SK-N-SH treated with all-trans-retinoic acid at 6 μM for 48 hours (cell line): ENCODE results near the gene ZBTB8B.

Source experiments
- ATAC-seq: fragments of 200-7000 bp; cut with Tn5 transposase; 3 replicates; pipeline ENCODE4 v1.9.1; 2020; ENCODE audit warnings: mild to moderate bottlenecking, moderate library complexity
- ARNTL ChIP-seq: fragments of 450-650 bp; formaldehyde crosslinking; IDR thresholded peaks from 2 replicates; pipeline ENCODE4 v1.5.0; 2020; ENCODE audit warnings: low read depth, mild to moderate bottlenecking, moderate library complexity, borderline replicate concordance
- BACH2 ChIP-seq: fragments of 250-450 bp; sonication (Bioruptor Pico); IDR thresholded peaks from 2 replicates; pipeline ENCODE4 v1.9.0; 2021; ENCODE audit warnings: mild to moderate bottlenecking, borderline replicate concordance
- CSDC2 ChIP-seq: fragments of 250-450 bp; sonication (Bioruptor Pico); IDR thresholded peaks from 2 replicates; pipeline ENCODE4 v1.5.0; 2020; ENCODE audit warnings: mild to moderate bottlenecking, moderate library complexity
- ESRRG ChIP-seq: fragments of 250-450 bp; sonication (Bioruptor Pico); IDR thresholded peaks from 2 replicates; pipeline ENCODE4 v1.6.1; 2021; ENCODE audit warnings: mild to moderate bottlenecking
- GLIS3 ChIP-seq: fragments of 250-450 bp; sonication (Bioruptor Pico); IDR thresholded peaks from 2 replicates; pipeline ENCODE4 v1.5.0; 2020; ENCODE audit warnings: mild to moderate bottlenecking, moderate library complexity
- OSR1 ChIP-seq: fragments of 250-450 bp; sonication (Bioruptor Pico); IDR thresholded peaks from 2 replicates; pipeline ENCODE4 v1.8.0; 2022; ENCODE audit warnings: moderate library complexity, mild to moderate bottlenecking, inconsistent platforms
- POU6F1 ChIP-seq: fragments of 250-450 bp; sonication (Bioruptor Pico); IDR thresholded peaks from 2 replicates; pipeline ENCODE4 v1.8.0; 2021; ENCODE audit warnings: low read depth, mild to moderate bottlenecking, moderate library complexity, borderline replicate concordance
- PPARA ChIP-seq: fragments of 250-450 bp; sonication (Bioruptor Pico); IDR thresholded peaks from 2 replicates; pipeline ENCODE4 v1.5.0; 2020; ENCODE audit warnings: mild to moderate bottlenecking, borderline replicate concordance
- RARB ChIP-seq: fragments of 250-450 bp; sonication (Bioruptor Pico); IDR thresholded peaks from 2 replicates; pipeline ENCODE4 v1.8.0; 2021; ENCODE audit warnings: mild to moderate bottlenecking, moderate library complexity
- SNAI2 ChIP-seq: fragments of 250-450 bp; sonication (Bioruptor Pico); IDR thresholded peaks from 2 replicates; pipeline ENCODE4 v1.5.0; 2020; ENCODE audit warnings: mild to moderate bottlenecking, moderate library complexity
- TCF4 ChIP-seq: fragments of 250-450 bp; sonication (Bioruptor Pico); IDR thresholded peaks from 2 replicates; pipeline ENCODE4 v1.8.0; 2021; ENCODE audit warnings: mild to moderate bottlenecking, moderate library complexity, borderline replicate concordance
- TOX ChIP-seq: fragments of 250-450 bp; sonication (Bioruptor Pico); IDR thresholded peaks from 2 replicates; pipeline ENCODE4 v1.8.0; 2021; ENCODE audit warnings: mild to moderate bottlenecking, moderate library complexity, borderline replicate concordance
- ZC3H10 ChIP-seq: fragments of 250-450 bp; sonication (Bioruptor Pico); IDR thresholded peaks from 2 replicates; pipeline ENCODE4 v1.5.1; 2021; ENCODE audit warnings: mild to moderate bottlenecking, moderate library complexity
- ZFP3 ChIP-seq: fragments of 250-450 bp; sonication (Bioruptor Pico); IDR thresholded peaks from 2 replicates; pipeline ENCODE4 v1.5.0; 2020; ENCODE audit warnings: mild to moderate bottlenecking, moderate library complexity
- ZFP30 ChIP-seq: fragments of 450-650 bp; formaldehyde crosslinking; IDR thresholded peaks from 2 replicates; pipeline ENCODE4 v1.5.0; 2022; ENCODE audit warnings: mild to moderate bottlenecking, moderate library complexity
- ZNF565 ChIP-seq: fragments of 450-650 bp; formaldehyde crosslinking; conservative IDR thresholded peaks from 2 replicates; pipeline ENCODE4 v1.5.0; 2020; ENCODE audit warnings: low read depth, mild to moderate bottlenecking, moderate library complexity
- ZNF70 ChIP-seq: fragments of 450-650 bp; formaldehyde crosslinking; IDR thresholded peaks from 2 replicates; pipeline ENCODE4 v1.5.0; 2020; ENCODE audit warnings: mild to moderate bottlenecking, moderate library complexity
- ZNF8 ChIP-seq: fragments of 450-650 bp; formaldehyde crosslinking; IDR thresholded peaks from 2 replicates; pipeline ENCODE4 v1.5.0; 2020; ENCODE audit warnings: mild to moderate bottlenecking, moderate library complexity
- TF ChIP-seq, protein P1 (sequence below): fragments of 250-450 bp; sonication (Bioruptor Pico); IDR thresholded peaks from 2 replicates; pipeline ENCODE4 v1.5.1; 2020; ENCODE audit warnings: low read depth, mild to moderate bottlenecking, moderate library complexity
- TF ChIP-seq, protein P2 (sequence below): fragments of 250-450 bp; sonication (Bioruptor Pico); IDR thresholded peaks from 2 replicates; pipeline ENCODE4 v1.8.0; 2020; ENCODE audit warnings: mild to moderate bottlenecking, moderate library complexity, borderline replicate concordance
- TF ChIP-seq, protein P3 (sequence below): fragments of 250-450 bp; sonication (Bioruptor Pico); IDR thresholded peaks from 2 replicates; pipeline ENCODE4 v1.5.1; 2021; ENCODE audit warnings: mild to moderate bottlenecking, moderate library complexity
- TF ChIP-seq, protein P4 (sequence below): fragments of 250-450 bp; sonication (Bioruptor Pico); IDR thresholded peaks from 2 replicates; pipeline ENCODE4 v1.5.0; 2020; ENCODE audit warnings: mild to moderate bottlenecking, moderate library complexity

Gene ZBTB8B

DNA sequence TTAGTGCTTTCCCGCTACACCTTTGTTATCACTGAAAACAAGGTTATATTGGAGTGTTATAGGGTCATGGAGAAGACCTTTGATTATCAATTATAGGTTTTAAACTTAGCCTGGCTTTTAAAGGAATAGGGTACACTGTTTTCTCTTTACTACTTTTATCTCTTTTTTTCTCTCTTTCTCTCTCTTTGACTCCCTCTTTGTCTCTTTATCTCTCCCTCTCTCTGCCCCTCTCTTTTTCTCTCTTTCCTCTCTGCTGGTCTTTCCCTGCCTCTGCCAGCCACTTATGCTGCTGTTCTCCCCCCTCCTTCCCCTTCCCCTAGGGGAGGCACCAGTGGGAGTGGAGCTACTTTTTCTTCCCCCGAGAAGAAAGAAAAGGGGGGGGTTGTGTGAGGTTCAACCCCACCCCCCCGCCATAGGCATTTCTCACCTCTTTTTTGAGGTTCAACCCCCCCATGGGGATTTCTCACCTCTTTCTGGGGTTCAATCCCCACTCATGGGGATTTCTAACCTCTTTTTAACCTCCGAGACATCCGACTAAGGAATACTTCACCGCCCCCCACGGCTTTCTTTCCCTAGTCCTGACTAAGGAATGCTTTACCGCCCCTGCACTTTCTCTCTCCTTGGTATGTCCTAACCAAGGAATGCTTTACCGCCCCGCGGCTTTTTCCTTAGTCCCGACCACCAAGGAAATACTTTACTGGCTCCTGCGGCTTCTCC lies 17.2 kb upstream of the ZBTB8B start:
- ATAC-seq = peak; percentile 46; the same call in 2 of the 3 replicates
- no peak for TF ChIP-seq POU6F1 (CRISPR knock-in tag)
- TF ChIP-seq OSR1 (CRISPR knock-in tag) = no peak
- no peak for TF ChIP-seq TCF4 (CRISPR knock-in tag)
- TF ChIP-seq, protein P1, sequence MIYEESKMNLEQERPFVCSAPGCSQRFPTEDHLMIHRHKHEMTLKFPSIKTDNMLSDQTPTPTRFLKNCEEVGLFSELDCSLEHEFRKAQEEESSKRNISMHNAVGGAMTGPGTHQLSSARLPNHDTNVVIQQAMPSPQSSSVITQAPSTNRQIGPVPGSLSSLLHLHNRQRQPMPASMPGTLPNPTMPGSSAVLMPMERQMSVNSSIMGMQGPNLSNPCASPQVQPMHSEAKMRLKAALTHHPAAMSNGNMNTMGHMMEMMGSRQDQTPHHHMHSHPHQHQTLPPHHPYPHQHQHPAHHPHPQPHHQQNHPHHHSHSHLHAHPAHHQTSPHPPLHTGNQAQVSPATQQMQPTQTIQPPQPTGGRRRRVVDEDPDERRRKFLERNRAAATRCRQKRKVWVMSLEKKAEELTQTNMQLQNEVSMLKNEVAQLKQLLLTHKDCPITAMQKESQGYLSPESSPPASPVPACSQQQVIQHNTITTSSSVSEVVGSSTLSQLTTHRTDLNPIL (CRISPR knock-in tag) = no peak
- TF ChIP-seq PPARA (CRISPR knock-in tag) = no peak
- TF ChIP-seq ZNF8 = no peak
- TF ChIP-seq, protein P2, sequence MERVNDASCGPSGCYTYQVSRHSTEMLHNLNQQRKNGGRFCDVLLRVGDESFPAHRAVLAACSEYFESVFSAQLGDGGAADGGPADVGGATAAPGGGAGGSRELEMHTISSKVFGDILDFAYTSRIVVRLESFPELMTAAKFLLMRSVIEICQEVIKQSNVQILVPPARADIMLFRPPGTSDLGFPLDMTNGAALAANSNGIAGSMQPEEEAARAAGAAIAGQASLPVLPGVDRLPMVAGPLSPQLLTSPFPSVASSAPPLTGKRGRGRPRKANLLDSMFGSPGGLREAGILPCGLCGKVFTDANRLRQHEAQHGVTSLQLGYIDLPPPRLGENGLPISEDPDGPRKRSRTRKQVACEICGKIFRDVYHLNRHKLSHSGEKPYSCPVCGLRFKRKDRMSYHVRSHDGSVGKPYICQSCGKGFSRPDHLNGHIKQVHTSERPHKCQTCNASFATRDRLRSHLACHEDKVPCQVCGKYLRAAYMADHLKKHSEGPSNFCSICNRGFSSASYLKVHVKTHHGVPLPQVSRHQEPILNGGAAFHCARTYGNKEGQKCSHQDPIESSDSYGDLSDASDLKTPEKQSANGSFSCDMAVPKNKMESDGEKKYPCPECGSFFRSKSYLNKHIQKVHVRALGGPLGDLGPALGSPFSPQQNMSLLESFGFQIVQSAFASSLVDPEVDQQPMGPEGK (CRISPR knock-in tag) = no peak
- TF ChIP-seq ZNF565 (CRISPR knock-in tag) = no peak
- TF ChIP-seq SNAI2 (CRISPR knock-in tag) = no peak
- no peak for TF ChIP-seq ZFP30 (CRISPR knock-in tag)
- no peak for TF ChIP-seq RARB
- TF ChIP-seq ESRRG = no peak
- no peak for TF ChIP-seq BACH2
- no peak for TF ChIP-seq TOX
- TF ChIP-seq CSDC2 (CRISPR knock-in tag) = no peak
- TF ChIP-seq ZNF70 (CRISPR knock-in tag) = no peak
- TF ChIP-seq ZC3H10 = no peak
- no peak for TF ChIP-seq GLIS3
- TF ChIP-seq, all 23 proteins: peak for 0

DNA sequence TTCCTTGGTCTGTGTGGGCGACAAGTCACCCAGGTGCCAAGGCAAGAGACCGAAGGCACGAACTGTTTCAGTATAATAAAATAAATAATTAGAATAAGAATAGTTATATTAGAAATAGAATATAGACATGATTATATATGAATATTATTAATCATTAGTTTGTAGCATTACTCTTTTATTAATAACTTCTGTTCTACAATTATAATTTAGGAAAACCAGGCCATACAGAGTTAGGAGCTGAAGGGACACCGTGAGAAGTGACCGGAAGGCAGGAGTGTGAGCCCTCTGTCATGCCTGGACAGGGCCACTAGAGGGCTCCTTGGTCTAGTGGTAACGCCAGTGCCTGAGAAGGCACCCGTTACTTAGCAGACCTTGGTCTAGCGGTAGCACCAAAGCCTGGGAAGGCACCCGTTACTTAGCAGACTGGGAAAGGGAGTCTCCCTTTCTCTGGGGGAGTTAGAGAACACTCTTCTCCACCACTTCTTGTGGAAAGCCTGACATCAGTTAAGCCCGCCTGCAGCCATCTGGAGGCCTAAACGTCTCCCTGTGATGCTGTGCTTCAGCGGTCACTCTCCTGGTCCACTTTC lies 16.6 kb upstream of the ZBTB8B start:
- peak; percentile 80 for ATAC-seq

- ATAC-seq = no peak
- TF ChIP-seq POU6F1 (CRISPR knock-in tag) = no peak
- no peak for TF ChIP-seq TCF4 (CRISPR knock-in tag)
- TF ChIP-seq, protein P3, sequence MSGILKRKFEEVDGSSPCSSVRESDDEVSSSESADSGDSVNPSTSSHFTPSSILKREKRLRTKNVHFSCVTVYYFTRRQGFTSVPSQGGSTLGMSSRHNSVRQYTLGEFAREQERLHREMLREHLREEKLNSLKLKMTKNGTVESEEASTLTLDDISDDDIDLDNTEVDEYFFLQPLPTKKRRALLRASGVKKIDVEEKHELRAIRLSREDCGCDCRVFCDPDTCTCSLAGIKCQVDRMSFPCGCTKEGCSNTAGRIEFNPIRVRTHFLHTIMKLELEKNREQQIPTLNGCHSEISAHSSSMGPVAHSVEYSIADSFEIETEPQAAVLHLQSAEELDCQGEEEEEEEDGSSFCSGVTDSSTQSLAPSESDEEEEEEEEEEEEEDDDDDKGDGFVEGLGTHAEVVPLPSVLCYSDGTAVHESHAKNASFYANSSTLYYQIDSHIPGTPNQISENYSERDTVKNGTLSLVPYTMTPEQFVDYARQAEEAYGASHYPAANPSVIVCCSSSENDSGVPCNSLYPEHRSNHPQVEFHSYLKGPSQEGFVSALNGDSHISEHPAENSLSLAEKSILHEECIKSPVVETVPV (CRISPR knock-in tag) = no peak
- no peak for TF ChIP-seq ZNF565 (CRISPR knock-in tag)
- TF ChIP-seq, protein P4, sequence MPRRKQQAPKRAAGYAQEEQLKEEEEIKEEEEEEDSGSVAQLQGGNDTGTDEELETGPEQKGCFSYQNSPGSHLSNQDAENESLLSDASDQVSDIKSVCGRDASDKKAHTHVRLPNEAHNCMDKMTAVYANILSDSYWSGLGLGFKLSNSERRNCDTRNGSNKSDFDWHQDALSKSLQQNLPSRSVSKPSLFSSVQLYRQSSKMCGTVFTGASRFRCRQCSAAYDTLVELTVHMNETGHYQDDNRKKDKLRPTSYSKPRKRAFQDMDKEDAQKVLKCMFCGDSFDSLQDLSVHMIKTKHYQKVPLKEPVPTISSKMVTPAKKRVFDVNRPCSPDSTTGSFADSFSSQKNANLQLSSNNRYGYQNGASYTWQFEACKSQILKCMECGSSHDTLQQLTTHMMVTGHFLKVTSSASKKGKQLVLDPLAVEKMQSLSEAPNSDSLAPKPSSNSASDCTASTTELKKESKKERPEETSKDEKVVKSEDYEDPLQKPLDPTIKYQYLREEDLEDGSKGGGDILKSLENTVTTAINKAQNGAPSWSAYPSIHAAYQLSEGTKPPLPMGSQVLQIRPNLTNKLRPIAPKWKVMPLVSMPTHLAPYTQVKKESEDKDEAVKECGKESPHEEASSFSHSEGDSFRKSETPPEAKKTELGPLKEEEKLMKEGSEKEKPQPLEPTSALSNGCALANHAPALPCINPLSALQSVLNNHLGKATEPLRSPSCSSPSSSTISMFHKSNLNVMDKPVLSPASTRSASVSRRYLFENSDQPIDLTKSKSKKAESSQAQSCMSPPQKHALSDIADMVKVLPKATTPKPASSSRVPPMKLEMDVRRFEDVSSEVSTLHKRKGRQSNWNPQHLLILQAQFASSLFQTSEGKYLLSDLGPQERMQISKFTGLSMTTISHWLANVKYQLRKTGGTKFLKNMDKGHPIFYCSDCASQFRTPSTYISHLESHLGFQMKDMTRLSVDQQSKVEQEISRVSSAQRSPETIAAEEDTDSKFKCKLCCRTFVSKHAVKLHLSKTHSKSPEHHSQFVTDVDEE (CRISPR knock-in tag) = no peak
- TF ChIP-seq CSDC2 (CRISPR knock-in tag) = no peak
- TF ChIP-seq ESRRG = no peak
- no peak for TF ChIP-seq SNAI2 (CRISPR knock-in tag)
- TF ChIP-seq ARNTL = no peak
- no peak for TF ChIP-seq ZFP3 (CRISPR knock-in tag)
- TF ChIP-seq, protein P1 (CRISPR knock-in tag) = no peak
- TF ChIP-seq ZFP30 (CRISPR knock-in tag) = no peak
- no peak for TF ChIP-seq TOX
- TF ChIP-seq, protein P2 (CRISPR knock-in tag) = no peak
Observed at GRCh38 chr1:32448773-32449456, 16.0 kb upstream of the ZBTB8B start.
